Neuronal stem cell (in vitro differentiated cells): ENCODE measurements around the gene NR5A2.

Experiments used
- DNase-seq: peaks from one replicate; pipeline ENCODE4 v3.0.0-alpha.2; 2013; ENCODE audit warnings: low spot score
- H2AFZ ChIP-seq: one replicate; pipeline ENCODE4 v1.6.1; 2013; ENCODE audit warnings: mild to moderate bottlenecking, low read length, inconsistent platforms
- H2AK5ac ChIP-seq: 2 replicates; pipeline ENCODE4 v1.6.1; 2013; ENCODE audit warnings: low read depth, mild to moderate bottlenecking, inconsistent platforms, low read length, moderate library complexity, mixed read lengths
- H2BK120ac ChIP-seq: 2 replicates; pipeline ENCODE4 v1.6.1; 2013; ENCODE audit warnings: low read depth, mild to moderate bottlenecking, inconsistent platforms, low read length, moderate library complexity, mixed read lengths
- H2BK12ac ChIP-seq: one replicate; pipeline ENCODE4 v1.6.1; 2013; ENCODE audit warnings: low read length, inconsistent platforms
- H2BK15ac ChIP-seq: 2 replicates; pipeline ENCODE4 v1.6.1; 2013; ENCODE audit warnings: mild to moderate bottlenecking, low read length, inconsistent platforms, mixed read lengths
- H2BK5ac ChIP-seq: one replicate; pipeline ENCODE4 v1.6.1; 2013; ENCODE audit warnings: inconsistent platforms, mild to moderate bottlenecking, low read length, moderate library complexity
- H3K14ac ChIP-seq: one replicate; pipeline ENCODE4 v1.6.1; 2013; ENCODE audit warnings: low read length, inconsistent platforms
- H3K18ac ChIP-seq: 2 replicates; pipeline ENCODE4 v1.6.1; 2013; ENCODE audit warnings: low read length, inconsistent platforms
- H3K23ac ChIP-seq: 2 replicates; pipeline ENCODE4 v1.6.1; 2013; ENCODE audit warnings: low read depth, mild to moderate bottlenecking, mixed read lengths, low read length, inconsistent platforms; ENCODE audit not compliant: poor library complexity
- H3K27ac ChIP-seq: replicated peaks from 3 replicates; pipeline ENCODE4 v1.5.1; 2013; ENCODE audit warnings: low read length, inconsistent platforms
- H3K27me3 ChIP-seq, 3 experiments: 2 replicates each; pipeline ENCODE4 v1.6.1; 2013; ENCODE audit warnings: low read length in 3 of 3, mild to moderate bottlenecking in 2 of 3, inconsistent platforms in 1 of 3, low read depth in 1 of 3, mixed read lengths in 1 of 3, moderate library complexity in 1 of 3; ENCODE audit not compliant: control insufficient read depth in 3 of 3, insufficient read depth in 3 of 3
- H3K36me3 ChIP-seq, 2 donors: replicated peaks in 1 of 2; 2 replicates each; pipeline ENCODE4 v1.6.1; 2013; ENCODE audit warnings: low read length in 2 of 2; ENCODE audit not compliant: control insufficient read depth in 2 of 2, insufficient read depth in 2 of 2
- H3K4ac ChIP-seq: 2 replicates; pipeline ENCODE4 v1.6.1; 2013; ENCODE audit warnings: inconsistent platforms, mild to moderate bottlenecking, low read length, moderate library complexity
- H3K4me1 ChIP-seq, 2 donors: 1 replicate in 1 of 2; 2 replicates in 1 of 2; pipeline ENCODE4 v1.6.1; 2013; ENCODE audit warnings: low read length in 2 of 2, low read depth in 1 of 2; ENCODE audit not compliant: control insufficient read depth in 2 of 2, insufficient read depth in 1 of 2
- H3K4me2 ChIP-seq: one replicate; pipeline ENCODE4 v1.6.1; 2013; ENCODE audit warnings: mild to moderate bottlenecking, low read length, inconsistent platforms; ENCODE audit not compliant: insufficient read depth, poor library complexity, severe bottlenecking
- H3K4me3 ChIP-seq, 2 donors: 2 replicates each; pipeline ENCODE4 v1.5.1; 2013; ENCODE audit warnings: low read length in 2 of 2, mild to moderate bottlenecking in 2 of 2, inconsistent platforms in 1 of 2, moderate library complexity in 1 of 2
- H3K79me1 ChIP-seq: one replicate; pipeline ENCODE4 v1.6.1; 2013; ENCODE audit warnings: low read depth, mild to moderate bottlenecking, inconsistent platforms, low read length, moderate library complexity
- H3K9ac ChIP-seq: one replicate; pipeline ENCODE4 v1.6.1; 2013; ENCODE audit warnings: mild to moderate bottlenecking, low read depth, low read length, inconsistent platforms; ENCODE audit not compliant: poor library complexity
- H3K9me3 ChIP-seq, 2 donors: replicated peaks in 1 of 2; 2 replicates each; pipeline versions ENCODE3 to v1.6.1; 2013; ENCODE audit warnings: low read length in 2 of 2, mild to moderate bottlenecking in 2 of 2, inconsistent platforms in 1 of 2, low read depth in 1 of 2, mixed read lengths in 1 of 2, moderate library complexity in 1 of 2; ENCODE audit not compliant: control insufficient read depth in 2 of 2, insufficient read depth in 1 of 2
- H4K8ac ChIP-seq: one replicate; pipeline ENCODE4 v1.6.1; 2013; ENCODE audit warnings: low read depth, mild to moderate bottlenecking, inconsistent platforms, low read length, moderate library complexity
- H4K91ac ChIP-seq: one replicate; pipeline ENCODE4 v1.6.1; 2013; ENCODE audit warnings: low read length, low read depth, mild to moderate bottlenecking, inconsistent platforms; ENCODE audit not compliant: poor library complexity
- WGBS, 2 donors: extraction: QIAGEN DNeasy Blood & Tissue Kit; methylation state at CpG; one replicate each; pipeline ENCODE4 v1.1.7; 2013; ENCODE audit warnings: missing lambda C conversion rate in 2 of 2, mixed read lengths in 1 of 2; ENCODE audit not compliant: insufficient read length in 2 of 2, insufficient replicate concordance in 1 of 2; ENCODE audit errors: extremely low coverage in 2 of 2; 5-methylcytosine and 5-hydroxymethylcytosine counted together

The NR5A2 gene

DNA sequence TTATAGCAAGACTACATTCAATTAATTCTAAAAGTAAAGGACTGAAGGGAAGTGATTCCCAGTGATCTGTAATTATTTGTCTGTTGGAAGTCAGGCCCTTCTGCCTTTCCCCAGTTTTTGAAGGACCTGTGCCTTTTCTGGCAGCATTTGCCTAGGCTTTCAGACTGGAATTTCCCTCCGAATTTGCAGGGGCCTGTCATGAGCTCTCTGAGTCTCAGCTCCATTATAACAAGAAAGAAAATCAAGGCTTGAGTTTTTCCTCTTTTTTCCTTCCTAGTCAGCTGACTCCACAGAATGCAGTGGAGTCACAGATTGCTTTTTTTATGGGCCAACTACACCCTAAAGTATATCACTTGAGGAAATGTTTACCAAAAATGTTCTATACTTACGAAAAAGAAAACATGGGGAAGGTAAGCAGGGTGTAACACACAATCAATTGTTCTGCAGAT, 1.1 kb downstream of the NR5A2 start:
- Histone ChIP-seq H3K27ac (no peak overlapping the region), H2BK12ac (no peak overlapping the region), H3K23ac (no peak overlapping the region), H2AK5ac (no peak overlapping the region), H4K8ac (no peak overlapping the region), H2BK5ac (no peak overlapping the region), H2BK120ac (no peak overlapping the region), H3K9ac (no peak overlapping the region), H4K91ac (no peak overlapping the region), H3K4ac (no peak overlapping the region), H3K79me1 (no peaks in the 10 kb centered on the region), H3K9me3 (peaks cover 0 to 7% of the 10 kb centered on the region in 2 donors), H3K4me2 (peak overlapping the region; percentile 72), H2AFZ (peak overlapping the region; percentile 86), H3K36me3 (no peaks in the 10 kb centered on the region), H3K18ac (no peak overlapping the region), H3K4me3 (peak overlapping the region; percentile 63 to 79), H3K14ac (no peak overlapping the region), H2BK15ac (no peak overlapping the region), H3K4me1 (peaks cover 2 to 6% of the 10 kb centered on the region in 2 donors), H3K27me3 (peaks cover 7 to 72% (median 35%) of the 10 kb centered on the region in 3 experiments)
- WGBS, 2 donors, result no CpG with 5 or more reads among the region's 2 CpGs
- peak; percentile 20 for DNase-seq

- Histone ChIP-seq H2AK5ac (no peak overlapping the region), H3K4me2 (peak overlapping the region; percentile 72), H2BK12ac (no peak overlapping the region), H2AFZ (peak overlapping the region; percentile 86), H3K9me3 (peaks cover 0 to 12% of the 10 kb centered on the region in 2 donors), H3K79me1 (no peaks in the 10 kb centered on the region), H3K4me1 (peaks cover 2 to 10% of the 10 kb centered on the region in 2 donors), H3K27ac (no peak overlapping the region), H2BK15ac (no peak overlapping the region), H3K4me3 (peak overlapping the region; percentile 63 to 79), H3K9ac (no peak overlapping the region), H3K23ac (peak overlapping the region; percentile 76), H3K36me3 (no peaks in the 10 kb centered on the region), H3K18ac (peak overlapping the region; percentile 39), H3K27me3 (peaks cover 11 to 72% (median 41%) of the 10 kb centered on the region in 3 experiments), H4K91ac (no peak overlapping the region), H2BK5ac (no peak overlapping the region), H4K8ac (no peak overlapping the region), H2BK120ac (no peak overlapping the region), H3K14ac (no peak overlapping the region), H3K4ac (no peak overlapping the region)
- no CpG with 5 or more reads among the region's 65 CpGs for WGBS, 2 donors
- peak; percentile 51 for DNase-seq
Measured at GRCh38 chr1:200029035-200029821, 1.7 kb downstream of the NR5A2 start.

- peak; percentile 11 for DNase-seq
- H3K27ac ChIP-seq, result no peak overlapping the region
- H3K36me3 ChIP-seq, result no peaks in the 10 kb centered on the region
- H3K27me3 ChIP-seq, result peaks cover 11 to 76% (median 44%) of the 10 kb centered on the region in 3 experiments
- H4K8ac ChIP-seq, result no peak overlapping the region
- H3K4me3 ChIP-seq, result peak overlapping the region in 1 of 2 donors; percentile 79
- no peak overlapping the region for H2BK12ac ChIP-seq
- no peak overlapping the region for H3K14ac ChIP-seq
- peak overlapping the region; percentile 86 for H2AFZ ChIP-seq
- no peaks in the 10 kb centered on the region for H3K79me1 ChIP-seq
- peaks cover 0 to 12% of the 10 kb centered on the region in 2 donors for H3K9me3 ChIP-seq
- no peak overlapping the region for H2BK5ac ChIP-seq
- H3K4me2 ChIP-seq, result peak overlapping the region; percentile 72
- H3K4me1 ChIP-seq, result peaks cover 2 to 13% of the 10 kb centered on the region in 2 donors
- WGBS, 2 donors, result no CpG with 5 or more reads among the region's 13 CpGs
- no peak overlapping the region for H2BK15ac ChIP-seq
- H3K23ac ChIP-seq, result peak overlapping the region; percentile 76
- H3K9ac ChIP-seq, result no peak overlapping the region
- no peak overlapping the region for H2BK120ac ChIP-seq
- no peak overlapping the region for H4K91ac ChIP-seq
- no peak overlapping the region for H3K4ac ChIP-seq
- no peak overlapping the region for H2AK5ac ChIP-seq
- H3K18ac ChIP-seq, result peak overlapping the region; percentile 39
Measured at GRCh38 chr1:200029822-200030152, 2.3 kb downstream of the NR5A2 start.

DNA sequence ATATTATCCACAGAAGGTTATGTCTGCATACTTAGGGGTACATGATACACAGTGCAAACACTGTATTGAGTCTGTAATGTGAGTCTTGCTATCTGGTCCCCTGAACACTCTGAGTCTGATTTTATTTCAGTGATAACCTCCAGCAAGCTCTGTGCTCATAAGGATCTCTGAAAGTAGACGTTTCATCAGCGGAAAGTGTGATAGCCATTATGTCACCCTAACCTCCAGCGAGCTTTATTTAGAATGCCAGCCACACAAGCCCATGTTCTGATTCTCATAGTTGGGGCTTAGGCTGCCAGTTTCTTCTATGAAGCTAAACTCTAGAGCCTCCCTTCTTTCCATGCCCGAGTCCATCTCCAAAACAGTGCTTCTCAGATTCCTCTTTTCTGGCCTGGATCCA, 3.3 kb downstream of the NR5A2 start:
- H3K18ac ChIP-seq, result no peak overlapping the region
- H3K23ac ChIP-seq, result no peak overlapping the region
- peaks cover 19 to 86% (median 54%) of the 10 kb centered on the region in 3 experiments for H3K27me3 ChIP-seq
- no peak overlapping the region for H3K14ac ChIP-seq
- no peak overlapping the region for H2BK12ac ChIP-seq
- H2BK15ac ChIP-seq, result no peak overlapping the region
- H3K4me2 ChIP-seq, result no peak overlapping the region
- no peak overlapping the region for H3K4me3 ChIP-seq
- H2AFZ ChIP-seq, result no peak overlapping the region
- no peak overlapping the region for H3K4ac ChIP-seq
- no peak overlapping the region for H2AK5ac ChIP-seq
- no peaks in the 10 kb centered on the region for H3K79me1 ChIP-seq
- H4K91ac ChIP-seq, result no peak overlapping the region
- no peak overlapping the region for H2BK120ac ChIP-seq
- H3K4me1 ChIP-seq, result peaks cover 10 to 17% of the 10 kb centered on the region in 2 donors
- WGBS, 2 donors, result no CpG with 5 or more reads among the region's 4 CpGs
- no peak overlapping the region for H3K9ac ChIP-seq
- H3K9me3 ChIP-seq, result peaks cover 0 to 12% of the 10 kb centered on the region in 2 donors
- no peaks in the 10 kb centered on the region for H3K36me3 ChIP-seq
- H2BK5ac ChIP-seq, result no peak overlapping the region
- DNase-seq, result no peak
- H3K27ac ChIP-seq, result no peak overlapping the region
- H4K8ac ChIP-seq, result no peak overlapping the region
